ENCODE data around the gene TREML2.

Gene TREML2

DNA sequence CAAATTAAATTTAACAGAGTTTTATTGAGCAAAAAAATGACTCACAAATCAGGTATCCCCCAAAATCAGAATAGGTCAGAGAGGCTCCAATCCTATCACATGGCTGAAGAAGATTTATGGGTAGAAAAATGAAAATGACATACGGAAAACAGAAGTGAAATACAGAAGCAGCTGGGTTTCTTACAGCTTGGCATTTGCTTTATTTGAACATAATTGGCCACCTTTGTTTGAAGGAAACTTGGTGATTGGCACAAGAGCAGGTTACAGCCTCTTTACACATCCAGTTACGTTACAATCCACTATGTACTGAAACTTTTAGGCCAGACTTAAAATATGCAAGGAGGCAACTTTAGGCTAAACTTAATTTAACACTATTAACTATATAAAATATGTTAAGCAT lies 26.3 kb downstream of the TREML2 start:
- no peak for DNase-seq

DNA sequence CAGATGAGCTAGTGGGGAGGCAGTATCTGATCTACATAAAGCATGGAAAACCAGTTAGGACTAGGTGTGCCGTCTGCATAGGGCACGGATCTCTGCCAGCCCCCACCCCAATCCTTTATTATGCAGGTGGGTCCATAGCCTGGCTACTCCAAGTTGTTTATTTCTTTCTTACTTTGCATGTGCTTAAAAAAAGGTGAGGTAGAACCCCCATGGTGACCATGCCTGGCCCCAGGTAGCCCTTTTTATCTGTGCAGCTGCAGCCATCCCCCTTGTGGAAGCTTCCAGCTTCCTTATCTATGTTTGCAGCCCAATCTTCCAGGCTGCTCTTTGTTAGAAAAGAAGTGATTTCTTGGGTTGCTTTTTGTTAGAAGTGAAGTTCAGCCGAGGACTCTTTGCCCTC lies 29.0 kb downstream of the TREML2 start:
- DNase-seq, result no peak

GRCh38 chr6:41170547-41171160 lies 30.3 kb downstream of the TREML2 start:
- DNase-seq, result no peak

- DNase-seq, result no peak
These were observed 33.6 kb downstream of the TREML2 start for GRCh38 chr6:41167173-41167963.

DNA sequence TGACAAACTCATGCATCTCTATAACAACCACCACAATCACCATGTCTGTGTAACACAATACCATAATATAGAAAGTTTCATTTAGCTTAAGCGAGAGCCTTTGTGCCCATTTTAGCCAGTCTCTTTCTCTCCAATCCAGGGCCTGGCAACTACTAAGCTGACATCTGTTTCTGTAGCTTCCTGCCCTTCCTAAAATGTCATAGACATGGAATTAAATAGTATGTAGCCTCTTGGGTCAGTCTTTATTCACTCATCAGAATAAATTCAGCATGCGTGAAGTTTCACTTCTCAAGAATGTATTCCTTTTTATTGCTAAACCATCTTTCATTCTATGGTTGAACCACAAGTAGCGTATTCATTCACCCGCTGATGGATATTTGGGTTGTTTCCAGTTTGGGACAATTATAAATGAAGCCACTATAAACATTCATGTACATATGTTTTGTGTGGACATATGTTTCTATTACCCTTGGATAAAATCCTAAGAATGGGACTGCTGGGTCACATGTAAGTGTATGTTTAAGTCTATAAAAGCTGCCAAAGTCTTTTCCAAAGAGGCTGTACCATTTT lies 36.3 kb downstream of the TREML2 start:
- DNase-seq, result no peak

- no peak for DNase-seq
These were observed 37.6 kb downstream of the TREML2 start for GRCh38 chr6:41163419-41163717.

DNA sequence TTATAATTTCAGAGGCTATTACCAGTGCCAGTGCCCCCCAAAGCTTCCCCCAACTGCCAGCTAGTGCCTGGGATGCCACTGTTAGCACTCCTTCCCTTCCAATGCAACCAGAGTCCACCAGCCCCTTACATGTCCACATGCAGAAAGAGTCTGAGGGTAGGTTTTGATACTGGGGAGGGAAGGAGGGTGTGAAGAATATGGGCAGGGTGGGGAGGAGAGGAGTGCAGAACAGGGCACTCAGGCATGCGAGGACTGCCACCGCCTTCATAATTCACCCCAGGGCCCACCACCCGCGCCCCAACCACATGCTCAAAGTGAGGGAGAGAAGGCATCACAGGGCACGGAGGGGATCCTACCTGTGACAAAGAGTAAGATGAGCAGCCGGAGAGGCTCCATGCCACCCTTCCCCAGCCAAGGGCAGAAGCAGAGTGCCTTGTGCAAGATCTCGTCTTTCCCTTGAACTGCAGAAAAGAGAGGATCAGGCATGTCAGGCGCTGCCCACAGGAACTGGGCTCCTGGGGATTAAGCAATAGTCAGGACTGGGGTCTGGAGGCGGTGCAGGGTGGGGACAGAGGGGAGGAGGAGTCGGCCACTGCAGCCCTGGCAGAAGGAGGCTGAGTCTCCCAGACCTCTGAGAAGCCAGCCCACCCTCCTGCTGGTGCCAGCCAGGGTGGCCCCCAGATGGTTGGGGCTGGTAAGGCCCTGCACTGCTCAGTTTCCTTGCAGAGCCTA lies 38.1 kb downstream of the TREML2 start, which contains the start of gene TREM2:
Gene TREM2 (minus strand): TSS at position 430 of the 732 bp plus-strand sequence. CDS start 34 bp downstream, at position 396.
- no peak for DNase-seq

DNA sequence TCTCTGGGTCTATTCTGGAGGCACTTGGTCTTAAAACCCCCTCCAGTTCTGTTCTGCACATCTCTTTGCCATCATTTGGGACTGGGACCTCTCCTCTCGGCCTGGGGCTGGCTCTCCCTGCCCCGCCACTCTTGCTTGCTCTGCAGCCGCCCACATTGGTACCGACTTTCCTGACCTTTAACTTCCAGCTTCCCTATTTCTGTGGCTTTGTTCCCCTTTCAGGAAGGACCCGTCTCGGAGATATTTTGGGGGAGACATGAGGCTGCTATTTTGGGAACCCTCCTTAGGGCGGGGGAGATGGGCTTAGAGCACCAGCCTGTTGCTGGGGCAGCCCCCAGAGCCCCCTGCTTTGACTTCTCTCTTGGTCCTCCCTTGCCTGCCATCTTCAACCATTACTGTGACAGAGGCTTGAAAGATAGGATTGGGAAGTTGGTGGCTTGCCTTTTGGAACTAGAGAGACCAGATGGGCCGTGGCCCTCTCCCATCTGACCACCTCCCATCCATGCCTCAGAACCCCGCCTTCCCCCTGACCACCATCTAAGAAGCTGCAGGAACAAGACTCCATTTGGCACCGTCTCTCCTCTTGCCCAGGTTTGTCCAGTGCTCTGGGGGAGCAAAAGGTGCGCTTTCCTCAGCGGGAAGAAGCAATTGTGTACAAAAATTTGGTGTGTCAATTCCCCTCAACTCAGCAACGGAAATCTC lies 38.9 kb downstream of the TREML2 start:
- DNase-seq, result no peak

- no peak for DNase-seq
These were observed 39.6 kb downstream of the TREML2 start for GRCh38 chr6:41161380-41161779.

DNA sequence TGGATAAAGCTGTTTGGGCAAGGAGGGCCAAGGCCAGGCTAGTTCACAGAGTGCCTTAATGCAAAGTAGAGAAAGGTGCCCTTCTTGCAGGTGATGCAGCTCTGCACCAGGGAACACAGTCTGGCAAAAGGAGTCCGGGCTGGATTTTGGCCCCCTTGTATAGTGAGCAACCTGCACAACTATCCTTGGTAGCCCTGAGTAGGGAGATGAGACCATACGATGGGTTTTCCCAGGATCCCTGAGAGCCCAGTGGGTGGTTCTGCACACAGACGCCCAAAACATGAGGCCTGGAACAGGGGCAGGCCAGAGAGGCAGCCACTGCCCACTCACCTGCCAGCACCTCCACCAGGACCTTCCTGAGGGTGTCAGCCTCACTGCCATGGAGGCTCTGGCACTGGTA lies 40.0 kb downstream of the TREML2 start:
- DNase-seq, result no peak

DNA sequence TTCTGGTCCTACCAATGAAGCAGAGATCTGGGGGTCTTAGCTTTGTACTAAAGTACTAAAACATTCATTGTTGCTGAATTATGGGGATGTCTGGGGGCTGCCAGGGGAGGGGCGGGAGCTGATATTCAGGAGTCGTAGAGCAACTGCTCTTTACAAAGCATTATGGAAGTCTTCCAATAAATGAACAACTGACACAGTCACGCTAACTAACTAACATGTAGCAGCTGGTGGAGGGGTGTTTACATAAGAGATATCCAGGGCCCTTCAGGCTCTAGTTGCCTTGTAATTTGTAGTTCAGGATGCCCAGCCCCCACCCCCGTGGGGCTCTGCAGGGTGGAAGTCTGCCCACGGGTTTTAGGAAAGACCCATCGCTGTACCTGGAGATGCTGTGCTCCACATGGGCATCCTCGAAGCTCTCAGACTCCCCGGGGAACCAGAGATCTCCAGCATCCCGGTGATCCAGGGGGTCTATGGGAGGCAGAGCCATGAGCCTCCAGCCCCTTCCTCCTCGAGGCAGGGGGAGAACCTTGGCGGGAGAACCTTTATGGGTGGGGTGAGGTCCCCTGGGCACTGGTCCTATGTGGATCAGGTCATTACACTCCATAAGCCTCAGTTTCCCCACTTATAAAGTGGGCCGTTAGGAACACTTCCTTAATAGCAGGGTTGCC lies 41.4 kb downstream of the TREML2 start:
- DNase-seq, result no peak

- no peak for DNase-seq
These were observed 43.6 kb downstream of the TREML2 start for GRCh38 chr6:41157323-41157722.

DNA sequence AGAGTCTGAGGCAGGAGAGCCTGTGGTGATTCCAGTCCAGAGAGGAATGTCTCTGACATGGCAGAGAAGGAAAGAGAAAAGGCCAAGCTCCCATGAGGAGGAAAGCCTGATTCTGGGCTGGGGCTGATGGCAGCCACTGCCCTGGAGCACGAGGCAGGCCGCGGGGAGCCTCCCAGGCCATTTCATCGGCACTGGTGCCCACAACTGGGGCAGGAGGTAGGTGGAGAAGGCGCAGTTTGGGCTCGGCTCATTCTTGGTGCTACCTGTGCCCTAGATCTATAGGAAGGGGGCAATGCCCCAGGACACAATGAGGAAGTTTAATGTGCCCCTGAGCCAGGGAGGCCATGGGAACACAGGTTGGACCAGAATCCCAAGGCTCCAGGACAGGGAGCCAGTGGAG lies 44.2 kb downstream of the TREML2 start:
- no peak for DNase-seq

- DNase-seq, result no peak
These were observed 44.9 kb downstream of the TREML2 start for GRCh38 chr6:41156001-41156400.

- DNase-seq, result no peak
These were observed 45.7 kb downstream of the TREML2 start for GRCh38 chr6:41155132-41155805.

DNA sequence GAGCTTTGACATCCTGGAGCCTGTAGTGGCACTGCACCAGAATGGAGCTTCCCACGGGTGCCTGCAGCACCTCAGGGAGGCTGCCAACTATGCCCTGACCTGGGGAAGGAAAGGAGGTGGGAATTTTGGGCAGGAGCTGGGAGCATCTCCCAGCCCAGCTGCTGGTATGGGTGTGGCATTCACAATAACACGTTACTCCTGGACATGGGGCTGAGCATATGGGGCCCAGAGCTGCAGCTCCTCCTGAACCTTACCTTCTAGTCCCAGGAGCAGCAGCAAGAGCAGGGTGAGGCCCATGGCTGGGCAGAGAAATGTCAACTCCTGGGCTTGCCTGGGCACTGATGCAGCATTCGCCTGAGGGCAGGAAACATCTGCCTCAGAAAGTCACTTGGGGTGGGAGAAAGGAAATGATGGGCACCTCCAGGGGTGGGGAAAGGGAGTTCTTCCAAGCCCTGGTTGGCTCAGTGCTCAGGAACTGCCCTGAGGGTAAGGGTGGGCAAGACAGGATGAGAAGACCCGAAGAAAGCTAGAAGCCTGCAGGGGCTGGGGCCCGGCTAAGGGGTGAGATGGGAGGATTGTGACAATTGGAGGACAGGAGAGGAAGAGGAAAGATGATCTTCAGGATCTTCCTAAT lies 46.8 kb downstream of the TREML2 start, which contains the start of gene TREML1:
Gene TREML1 (minus strand): TSS at position 356 of the 634 bp plus-strand sequence. CDS start 59 bp downstream, at position 297.
- DNase-seq, result no peak

- no peak for DNase-seq
These were observed 47.5 kb downstream of the TREML2 start for GRCh38 chr6:41153451-41153850.

DNA sequence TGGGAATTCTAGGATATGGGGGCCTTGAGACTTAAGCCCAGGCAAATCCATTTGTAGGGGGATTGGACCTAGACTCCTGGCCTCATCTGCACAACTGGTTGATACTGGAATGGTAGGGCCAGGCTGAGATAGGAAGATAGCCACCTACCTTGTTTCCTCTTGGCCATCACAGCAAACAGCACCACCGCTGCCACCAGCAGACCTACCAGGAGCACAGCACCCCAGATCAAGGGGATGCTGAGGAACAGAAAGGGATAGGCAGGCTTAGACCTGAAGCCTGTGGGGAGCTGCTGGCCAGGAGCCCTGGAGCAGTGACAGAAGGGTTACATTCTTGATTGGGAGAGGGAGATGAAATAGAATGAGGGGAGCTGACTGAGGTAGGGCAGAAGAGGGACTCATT lies 50.3 kb downstream of the TREML2 start:
- no peak for DNase-seq

DNA sequence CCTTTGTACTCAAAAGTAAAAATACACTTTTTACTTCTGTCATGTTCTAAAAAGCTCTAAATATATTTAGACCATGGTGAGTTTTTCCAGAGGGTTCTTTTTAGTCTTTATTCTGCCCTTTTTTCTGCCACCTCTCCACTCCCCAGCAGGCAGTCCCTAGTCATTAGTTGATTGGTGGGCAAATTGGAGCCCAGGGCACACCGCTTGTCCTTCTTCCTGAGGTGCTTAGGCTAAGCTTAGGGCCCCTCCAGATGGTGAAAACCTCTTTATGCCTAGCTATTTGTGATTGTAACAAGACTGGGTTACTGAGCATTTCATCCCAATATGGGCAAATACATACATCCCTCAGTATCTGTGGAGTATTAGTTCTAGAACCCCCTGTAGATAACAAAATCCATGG lies 53.0 kb downstream of the TREML2 start:
- no peak for DNase-seq

Data from amniotic stem cell (primary cell).